Measurements from ENCODE around the gene IKBKG. TPM values are rescaled to one million over a fixed set of nuclear protein-coding genes. Genes with fewer than 3 reads are reported as not detected.
"Not testable (repeated sequence)": the region's sequence is repeated elsewhere in the genome, so short reads cannot be mapped to it uniquely, and the experiment has no call there.

Gene IKBKG
- total RNA-seq, 2 donors from 2014 or later = 7.2 to 9.0 TPM

- no peak overlapping the region for H3K4me3 ChIP-seq
- H3K27me3 ChIP-seq = no peaks in the 10 kb centered on the region
- no peaks in the 10 kb centered on the region for H3K9me3 ChIP-seq
- H3K27ac ChIP-seq = no peak overlapping the region
- no peak for TF ChIP-seq CTCF (IDR thresholded peaks at IDR 0.05)
- DNase-seq (ENCODE audit: low spot score) = no peak
- H3K4me1 ChIP-seq = no peaks in the 10 kb centered on the region
- no peaks in the 10 kb centered on the region for H3K36me3 ChIP-seq
Measured at GRCh38 chrX:154605566-154605965, 58.1 kb downstream of the IKBKG start.

- no peak overlapping the region for H3K4me3 ChIP-seq
- DNase-seq (ENCODE audit: low spot score) = no peak
- no peaks in the 10 kb centered on the region for H3K27me3 ChIP-seq
- no peaks in the 10 kb centered on the region for H3K4me1 ChIP-seq
- no peak for TF ChIP-seq CTCF (IDR thresholded peaks at IDR 0.05)
- no peaks in the 10 kb centered on the region for H3K9me3 ChIP-seq
- no peak overlapping the region for H3K27ac ChIP-seq
- H3K36me3 ChIP-seq = no peaks in the 10 kb centered on the region
Measured at GRCh38 chrX:154607370-154607769, 60.0 kb downstream of the IKBKG start.

- not testable (repeated sequence) for H3K4me1 ChIP-seq; H3K4me3 ChIP-seq; H3K27me3 ChIP-seq; H3K9me3 ChIP-seq; DNase-seq (ENCODE audit: low spot score); H3K27ac ChIP-seq; H3K36me3 ChIP-seq
Measured at GRCh38 chrX:154607976-154608375, 60.6 kb downstream of the IKBKG start.

GRCh38 chrX:154608823-154609222, 61.4 kb downstream of the IKBKG start:
- not testable (repeated sequence) for H3K27me3 ChIP-seq; H3K9me3 ChIP-seq; DNase-seq (ENCODE audit: low spot score); H3K36me3 ChIP-seq; H3K4me3 ChIP-seq; H3K4me1 ChIP-seq; H3K27ac ChIP-seq

- H3K4me3 ChIP-seq; H3K9me3 ChIP-seq; H3K27ac ChIP-seq; H3K36me3 ChIP-seq; H3K27me3 ChIP-seq; H3K4me1 ChIP-seq; DNase-seq (ENCODE audit: low spot score): not testable (repeated sequence)
Measured at GRCh38 chrX:154611146-154611545, 63.7 kb downstream of the IKBKG start.

- not testable (repeated sequence) for H3K4me1 ChIP-seq; H3K27me3 ChIP-seq; DNase-seq (ENCODE audit: low spot score); H3K9me3 ChIP-seq; H3K27ac ChIP-seq; H3K36me3 ChIP-seq; H3K4me3 ChIP-seq
Measured at GRCh38 chrX:154613586-154613985, 66.2 kb downstream of the IKBKG start.

Other genes starting within 250 kb of the IKBKG start
- 100 to 1,000 TPM; 263 to 419 TPM for gene FLNA, start 173.0 kb upstream of the IKBKG start, total RNA-seq
- 10 to 100 TPM; 41.5 to 47.0 TPM for gene EMD, start 168.3 kb upstream of the IKBKG start, total RNA-seq
- gene RPL10, start 149.2 kb upstream of the IKBKG start, total RNA-seq = 1,000 to 10,000 TPM; 1,667 to 4,587 TPM
- gene DNASE1L1, start 138.4 kb upstream of the IKBKG start, total RNA-seq = 10 to 100 TPM; 74.4 to 84.0 TPM
- 10 to 100 TPM; 24.8 to 28.9 TPM for gene TAFAZZIN, start 136.1 kb upstream of the IKBKG start, total RNA-seq
- 10 to 100 TPM; 50.3 to 77.7 TPM for gene ATP6AP1, start 118.9 kb upstream of the IKBKG start, total RNA-seq
- gene GDI1, start 110.5 kb upstream of the IKBKG start, total RNA-seq = 100 to 1,000 TPM in 1 of 2 donors, 10 to 100 TPM in 1; 73.8 to 116 TPM
- gene FAM50A, start 103.5 kb upstream of the IKBKG start, total RNA-seq = 10 to 100 TPM; 24.3 to 41.7 TPM
- gene PLXNA3, start 89.3 kb upstream of the IKBKG start, total RNA-seq = 1 to 10 TPM; 5.9 to 7.1 TPM
- 10 to 100 TPM; 20.1 to 32.9 TPM for gene LAGE3, start 68.3 kb upstream of the IKBKG start, total RNA-seq
- gene UBL4A, start 61.0 kb upstream of the IKBKG start, total RNA-seq = 10 to 100 TPM; 54.6 to 61.0 TPM
- 10 to 100 TPM; 22.2 to 22.9 TPM for gene SLC10A3, start 57.0 kb upstream of the IKBKG start, total RNA-seq
- 10 to 100 TPM; 47.1 to 61.2 TPM for gene FAM3A, start 31.4 kb upstream of the IKBKG start, total RNA-seq
- 10 to 100 TPM; 14.9 to 42.2 TPM for gene G6PD, start 774 bp upstream of the IKBKG start, total RNA-seq
- gene CTAG1A, start 37.5 kb downstream of the IKBKG start, total RNA-seq = not detected
- gene CTAG1B, start 71.7 kb downstream of the IKBKG start, total RNA-seq = not detected
- gene CTAG2, start 106.0 kb downstream of the IKBKG start, total RNA-seq = not detected
- 10 to 100 TPM; 13.5 to 16.9 TPM for gene GAB3, start 203.5 kb downstream of the IKBKG start, total RNA-seq
- gene DKC1, start 215.2 kb downstream of the IKBKG start, total RNA-seq = 10 to 100 TPM; 13.5 to 15.2 TPM

Measured in right atrium auricular region (tissue), 2 donors.